A549 (cell line): ENCODE measurements around the gene C1orf50. TPM values are rescaled to one million over a fixed set of nuclear protein-coding genes. Genes with fewer than 3 reads are reported as not detected.

Experiments
- ATAC-seq, 2 experiments: fragments of 200-7000 bp in 1 of 2; fragments of >200 bp in 1 of 2; cut with Nextera tagmentation in 1 of 2; cut with Tn5 transposase in 1 of 2; 3 replicates each; pipeline versions ENCODE4 v1.8.0 to v1.9.1; 2018 to 2020; ENCODE audit warnings: mild to moderate bottlenecking in 1 of 2, moderate library complexity in 1 of 2
- CTCF ChIA-PET: fragments of 300-600 bp; sonication (Branson Sonifier 250); formaldehyde crosslinking; extraction: SDS; loops from one replicate; lab custom pipeline; 2021; ENCODE audit warnings: antibody characterized with exemption, inconsistent platforms; lab: Yijun Ruan, JAX
- POLR2A ChIA-PET: fragments of 350-600 bp; formaldehyde crosslinking; extraction: SDS; loops from one replicate; lab custom pipeline; 2021; ENCODE audit warnings: antibody characterized with exemption, inconsistent platforms; lab: Yijun Ruan, JAX
- DNase-seq, 2 experiments: peaks; one replicate each; pipeline versions ENCODE4 v3.0.0 to v3.0.0-alpha.2; 2011 to 2016; ENCODE audit warnings: low read depth in 1 of 2, low spot score in 1 of 2
- FAIRE-seq: peaks from 2 replicates; lab custom pipeline; 2011; peaks lifted over from hg19 to GRCh38; lab: Jason Lieb, UNC
- H3K27ac ChIP-seq, 2 experiments: fragments of >200 bp; sonication (Bioruptor Twin); formaldehyde crosslinking; 3 replicates each; pipeline ENCODE4 v1.5.1; 2016 to 2017
- H3K4me1 ChIP-seq: fragments of >200 bp; sonication (Bioruptor Twin); formaldehyde crosslinking; 3 replicates; pipeline ENCODE4 v1.6.1; 2016
- H3K4me2 ChIP-seq: fragments of >200 bp; sonication (Bioruptor Twin); formaldehyde crosslinking; 3 replicates; pipeline ENCODE4 v1.6.1; 2016
- H3K4me3 ChIP-seq: fragments of >200 bp; sonication (Bioruptor Twin); formaldehyde crosslinking; 3 replicates; pipeline ENCODE4 v1.5.1; 2016
- H3K9me3 ChIP-seq: fragments of >200 bp; sonication (Bioruptor Twin); formaldehyde crosslinking; 3 replicates; pipeline ENCODE4 v1.6.1; 2016
- ATOH8 ChIP-seq: fragments of 250-450 bp; sonication (Bioruptor Pico); IDR thresholded peaks from 2 replicates; pipeline ENCODE4 v1.5.0; 2020; ENCODE audit warnings: low read depth, mild to moderate bottlenecking, moderate library complexity
- BHLHE40 ChIP-seq: IDR thresholded peaks from 2 replicates; pipeline ENCODE4 v1.6.1; 2012; ENCODE audit warnings: low read depth, low read length, inconsistent platforms
- CBX2 ChIP-seq: fragments of 200-600 bp; sonication (generic); IDR thresholded peaks from 2 replicates; pipeline ENCODE4 v1.6.1; 2016; ENCODE audit warnings: low read depth, mild to moderate bottlenecking, borderline replicate concordance
- CBX8 ChIP-seq: fragments of 200-600 bp; sonication (generic); IDR thresholded peaks from 2 replicates; pipeline ENCODE4 v1.6.1; 2016
- CEBPB ChIP-seq, 2 experiments: fragments of >200 bp in 1 of 2; sonication (Bioruptor Twin) in 1 of 2; formaldehyde crosslinking in 1 of 2; IDR thresholded peaks; 2 replicates each; pipeline ENCODE4 v1.6.1; 2012 to 2016
- CHD4 ChIP-seq: fragments of 200-600 bp; sonication (generic); IDR thresholded peaks from 2 replicates; pipeline ENCODE4 v1.6.1; 2016; ENCODE audit warnings: antibody characterized with exemption, mild to moderate bottlenecking, borderline replicate concordance
- EHMT2 ChIP-seq: fragments of 200-600 bp; sonication (generic); IDR thresholded peaks from 2 replicates; pipeline ENCODE4 v1.6.1; 2016; ENCODE audit warnings: antibody characterized with exemption, low read depth, mild to moderate bottlenecking, moderate library complexity
- ELK1 ChIP-seq: fragments of 150-350 bp; IDR thresholded peaks from 2 replicates; pipeline ENCODE4 v1.6.1; 2014; ENCODE audit warnings: low read depth, mild to moderate bottlenecking, low read length
- EP300 ChIP-seq, 2 experiments: fragments of >200 bp; sonication (Bioruptor Twin); formaldehyde crosslinking; IDR thresholded peaks; 2 replicates in 1 of 2; 3 replicates in 1 of 2; pipeline ENCODE4 v1.6.1; 2016 to 2017
- FOSB ChIP-seq: fragments of 250-450 bp; sonication (Bioruptor Pico); IDR thresholded peaks from 2 replicates; pipeline ENCODE4 v1.5.0; 2020; ENCODE audit warnings: mild to moderate bottlenecking, moderate library complexity
- FOXS1 ChIP-seq: fragments of 250-450 bp; sonication (Bioruptor Pico); IDR thresholded peaks from 2 replicates; pipeline ENCODE4 v1.5.0; 2020; ENCODE audit warnings: mild to moderate bottlenecking, moderate library complexity
- HEYL ChIP-seq: fragments of 250-450 bp; sonication (Bioruptor Pico); IDR thresholded peaks from 2 replicates; pipeline ENCODE4 v1.8.0; 2021; ENCODE audit warnings: mild to moderate bottlenecking, moderate library complexity
- JUN ChIP-seq, 2 experiments: fragments of >200 bp; sonication (Bioruptor Twin); formaldehyde crosslinking; IDR thresholded peaks; 2 replicates in 1 of 2; 3 replicates in 1 of 2; pipeline ENCODE4 v1.6.1; 2016 to 2017
- KDM1A ChIP-seq: fragments of 200-600 bp; sonication (generic); IDR thresholded peaks from 2 replicates; pipeline ENCODE4 v1.6.1; 2016; ENCODE audit warnings: low read depth, mild to moderate bottlenecking
- MAFK ChIP-seq: fragments of 450-650 bp; IDR thresholded peaks from 2 replicates; pipeline ENCODE4 v1.6.1; 2014; ENCODE audit not compliant: partially characterized antibody
- MAZ ChIP-seq: fragments of 150-350 bp; IDR thresholded peaks from 2 replicates; pipeline ENCODE4 v1.6.1; 2014; ENCODE audit warnings: antibody characterized with exemption, low read depth, low read length, borderline replicate concordance
- MYC ChIP-seq: IDR thresholded peaks from 2 replicates; pipeline ENCODE4 v1.6.1; 2012; ENCODE audit warnings: mild to moderate bottlenecking, inconsistent platforms, low read length, improper control_type of control experiment, borderline replicate concordance
- NFE2L2 ChIP-seq: fragments of 150-350 bp; conservative IDR thresholded peaks from 2 replicates; pipeline ENCODE4 v1.6.1; 2014; ENCODE audit warnings: low read length
- NPAS2 ChIP-seq: fragments of 250-450 bp; sonication (Bioruptor Pico); IDR thresholded peaks from 2 replicates; pipeline ENCODE4 v1.8.0; 2022; ENCODE audit warnings: mild to moderate bottlenecking, moderate library complexity, borderline replicate concordance
- POLR2A ChIP-seq: IDR thresholded peaks from 2 replicates; pipeline ENCODE4 v1.6.1; 2012; ENCODE audit warnings: mild to moderate bottlenecking, low read length
- RARB ChIP-seq: fragments of 250-450 bp; sonication (Bioruptor Pico); IDR thresholded peaks from 2 replicates; pipeline ENCODE4 v1.8.0; 2021; ENCODE audit warnings: mild to moderate bottlenecking, moderate library complexity
- RCOR1 ChIP-seq: fragments of 150-350 bp; IDR thresholded peaks from 2 replicates; pipeline ENCODE4 v1.6.1; 2014; ENCODE audit warnings: antibody characterized with exemption, low read length, low read depth
- RFX5 ChIP-seq: fragments of 450-650 bp; IDR thresholded peaks from 2 replicates; pipeline ENCODE4 v1.7.1; 2014; ENCODE audit warnings: antibody characterized with exemption, mild to moderate bottlenecking, moderate library complexity
- RNF2 ChIP-seq: fragments of 200-600 bp; sonication (generic); IDR thresholded peaks from 2 replicates; pipeline ENCODE4 v1.6.1; 2016; ENCODE audit warnings: low read depth, mild to moderate bottlenecking, antibody characterized with exemption, moderate library complexity, borderline replicate concordance
- SREBF2 ChIP-seq: fragments of 450-650 bp; IDR thresholded peaks from 2 replicates; pipeline ENCODE4 v1.6.1; 2014; ENCODE audit warnings: mild to moderate bottlenecking, moderate library complexity
- USF2 ChIP-seq: fragments of 450-650 bp; IDR thresholded peaks from 2 replicates; pipeline ENCODE4 v1.6.1; 2014; ENCODE audit warnings: antibody characterized with exemption
- ZFP36 ChIP-seq: fragments of 450-650 bp; IDR thresholded peaks from 2 replicates; pipeline ENCODE4 v1.6.1; 2014; ENCODE audit warnings: borderline replicate concordance; ENCODE audit not compliant: partially characterized antibody
- ZNF302 ChIP-seq: fragments of 250-450 bp; sonication (Bioruptor Pico); IDR thresholded peaks from 2 replicates; pipeline ENCODE4 v1.9.0; 2021; ENCODE audit warnings: inconsistent platforms, mild to moderate bottlenecking, moderate library complexity
- WGBS: methylation state at CpG from one replicate; pipeline ENCODE4 v1.1.6; 2017; ENCODE audit errors: missing lambda C conversion rate; 5-methylcytosine and 5-hydroxymethylcytosine counted together
- polyA plus RNA-seq, 4 experiments: library from polyadenylated mRNA; depleted of rRNA in 3 of 4; stranded (reverse); fragments of >200 nt; fragmentation: RNase III in 1 of 4; extraction: RNeasy Plus Mini Kit Qiagen cat#74134 plus additional on column Dnase treatment in 1 of 4; gene quantifications; 2 replicates in 3 of 4; 3 replicates in 1 of 4; pipeline ENCODE4 v1.2.3, GENCODE V29; 2011 to 2017

The C1orf50 gene
- polyA plus RNA-seq, 2 of the 4 experiments (the other 2 are of a cell fraction), result 1.9 to 2.6 TPM

GRCh38 chr1:42797414-42797813 lies 30.4 kb downstream of the C1orf50 start:
- no peak for FAIRE-seq
- Histone ChIP-seq H3K4me1 (no peaks in the 10 kb centered on the region), H3K4me2 (no peak overlapping the region), H3K27ac (no peak overlapping the region), H3K4me3 (no peak overlapping the region), H3K9me3 (no peaks in the 10 kb centered on the region)
- DNase-seq, result no peak
- ChIA-PET POLR2A (no interaction called here), CTCF (interaction anchor here (1.2 kb wide), 1 partner anchor 20 kb away, joined by 3 read pairs; no protein-coding TSS in a partner anchor)
- no peak for ATAC-seq
- 71% methylated on average over 3 of the region's 3 CpGs for WGBS
- TF ChIP-seq ELK1, result no peak
- no peak for TF ChIP-seq USF2
- TF ChIP-seq RFX5, result no peak
- TF ChIP-seq RARB (CRISPR knock-in tag), result no peak
- TF ChIP-seq CEBPB (IDR thresholded peaks at IDR 0.05), result no peak
- TF ChIP-seq MYC, result no peak
- TF ChIP-seq MAZ, result no peak
- no peak for TF ChIP-seq CHD4
- TF ChIP-seq ZNF302, result no peak
- no peak for TF ChIP-seq CBX8
- no peak for TF ChIP-seq FOSB (CRISPR knock-in tag)
- TF ChIP-seq NPAS2 (CRISPR knock-in tag), result no peak
- no peak for TF ChIP-seq CBX2
- no peak for TF ChIP-seq FOXS1
- no peak for TF ChIP-seq MAFK
- no peak for TF ChIP-seq KDM1A

- CTCF ChIA-PET, result interaction anchor here (1.2 kb wide), 1 partner anchor 21 kb away, joined by 3 read pairs; no protein-coding TSS in a partner anchor
- Histone ChIP-seq H3K4me1 (no peaks in the 10 kb centered on the region), H3K4me2 (no peak overlapping the region), H3K9me3 (no peaks in the 10 kb centered on the region), H3K4me3 (no peak overlapping the region), H3K27ac (no peak overlapping the region)
- no peak for ATAC-seq
- TF ChIP-seq ZFP36, result no peak
- no peak for TF ChIP-seq NFE2L2
- no peak for TF ChIP-seq BHLHE40
- TF ChIP-seq EP300 (IDR thresholded peaks at IDR 0.05), result no peak
- no peak for FAIRE-seq
- POLR2A ChIA-PET, result no interaction called here
- 78% methylated on average over 5 of the region's 5 CpGs for WGBS
- DNase-seq, result no peak
Measured at GRCh38 chr1:42797979-42798378, 30.9 kb downstream of the C1orf50 start.

GRCh38 chr1:42801832-42802473 lies 34.9 kb downstream of the C1orf50 start:
- TF ChIP-seq POLR2A (no peak), ELK1 (no peak), ZNF302 (no peak), JUN (IDR thresholded peaks at IDR 0.05) (no peak), HEYL (no peak), ATOH8 (CRISPR knock-in tag) (no peak), EHMT2 (no peak), RNF2 (no peak), RARB (CRISPR knock-in tag) (no peak), SREBF2 (no peak), RCOR1 (no peak)
- ChIA-PET POLR2A (no interaction called here), CTCF (no interaction called here)
- DNase-seq (no peak), ATAC-seq (no peak), FAIRE-seq (no peak)
- 86% methylated on average over 8 of the region's 8 CpGs for WGBS
- Histone ChIP-seq H3K27ac (no peak overlapping the region), H3K4me2 (no peak overlapping the region), H3K9me3 (no peaks in the 10 kb centered on the region), H3K4me3 (no peak overlapping the region), H3K4me1 (no peaks in the 10 kb centered on the region)
